HG02840 (cell line): ENCODE data around the gene MTNR1A.

ENCODE experiments used
- ATAC-seq: cut with Tn5 transposase; IDR thresholded peaks from one replicate; pipeline ENCODE4 v1.9.1; 2021; ENCODE audit warnings: mild to moderate bottlenecking, moderate library complexity, moderate number of reproducible peaks; ENCODE audit not compliant: unreplicated experiment, low FRiP score

The MTNR1A gene

GRCh38 chr4:186499467-186499866 lies 55.9 kb downstream of the MTNR1A start:
- ATAC-seq, result no peak

- no peak for ATAC-seq
Measured at GRCh38 chr4:186497043-186497442, 58.3 kb downstream of the MTNR1A start.

- ATAC-seq, result no peak
Measured at GRCh38 chr4:186494496-186494895, 60.9 kb downstream of the MTNR1A start.

GRCh38 chr4:186487726-186488125 lies 67.6 kb downstream of the MTNR1A start:
- no peak for ATAC-seq

- no peak for ATAC-seq
Measured at GRCh38 chr4:186486172-186486571, 69.2 kb downstream of the MTNR1A start.

- no peak for ATAC-seq
Measured at GRCh38 chr4:186485561-186486062, 69.8 kb downstream of the MTNR1A start.

GRCh38 chr4:186485150-186485549 lies 70.2 kb downstream of the MTNR1A start:
- no peak for ATAC-seq

GRCh38 chr4:186483656-186484055 lies 71.7 kb downstream of the MTNR1A start:
- no peak for ATAC-seq
